Right lung (tissue), 5 donors: Measurements from ENCODE around the gene GALNT17. TPM values are rescaled to one million over a fixed set of nuclear protein-coding genes. Genes with fewer than 3 reads are reported as not detected.

Source experiments
- DNase-seq, 2 donors: peaks; one replicate each; pipeline ENCODE4 v3.0.0-alpha.2; 2013
- polyA plus RNA-seq, 5 donors: library from polyadenylated mRNA; unstranded; fragments of 120-200 nt; gene quantifications; one replicate each; pipeline versions ENCODE4 v1.2.1 to v1.2.3, GENCODE V29; 2013; ENCODE audit warnings: inconsistent platforms in 1 of 5, low replicate concordance in 1 of 5; ENCODE audit not compliant: insufficient read length in 5 of 5, insufficient read depth in 1 of 5

The GALNT17 gene
- polyA plus RNA-seq, 5 donors, result 5.9 to 22.2 (median 10.7) TPM

DNA sequence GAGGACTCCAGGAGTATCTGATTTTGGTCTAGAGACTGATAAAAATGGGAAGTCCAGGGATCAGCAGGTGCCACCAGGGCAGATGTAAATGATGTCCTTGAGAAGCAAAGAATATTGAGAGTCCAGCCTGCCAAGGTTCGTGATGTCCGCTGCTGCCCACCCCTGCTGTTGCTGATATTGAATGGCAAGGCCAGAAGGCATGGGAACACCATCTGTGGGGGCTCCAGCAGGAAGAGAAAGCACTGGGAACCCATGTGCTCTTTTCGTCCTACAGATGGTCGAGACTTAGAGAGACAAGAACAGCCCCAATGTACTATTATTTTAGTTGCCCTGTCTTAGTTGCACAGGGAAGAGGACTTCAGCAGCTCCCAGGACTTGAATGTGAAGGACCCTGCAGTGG is 363.9 kb downstream of the GALNT17 start:
- no peak for DNase-seq

DNA sequence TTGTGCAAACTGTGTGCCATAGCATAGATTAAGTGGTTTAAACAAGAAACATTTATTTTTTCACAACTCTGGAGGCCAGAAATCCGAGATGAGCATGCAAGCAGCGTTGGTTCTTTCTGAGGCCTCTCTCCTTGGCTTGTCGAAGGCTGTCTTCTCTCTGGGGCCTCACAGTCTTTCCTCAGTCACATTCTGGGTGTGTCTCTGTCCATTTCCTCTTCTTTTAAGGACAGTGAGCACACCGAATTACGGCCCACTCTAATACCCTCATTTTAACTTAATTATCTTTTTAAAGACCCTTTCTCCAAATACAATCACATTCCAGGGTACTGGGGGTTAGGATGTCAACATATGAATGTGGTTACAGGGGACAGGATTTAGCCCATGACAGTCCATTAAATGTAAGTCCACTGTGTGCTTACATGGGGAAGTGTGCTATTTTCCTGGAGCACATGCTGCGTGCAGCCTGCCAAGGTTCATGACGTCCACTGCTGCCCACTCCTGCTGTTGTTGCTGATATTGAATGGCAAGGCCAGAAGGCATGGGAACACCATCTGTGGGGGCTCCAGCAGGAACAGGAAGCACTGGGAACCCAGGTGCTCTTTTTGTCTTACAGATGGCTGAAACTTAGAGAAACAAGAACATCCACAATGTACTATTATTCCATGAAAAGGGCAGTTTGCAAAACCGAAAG is 365.5 kb downstream of the GALNT17 start:
- no peak for DNase-seq

DNA sequence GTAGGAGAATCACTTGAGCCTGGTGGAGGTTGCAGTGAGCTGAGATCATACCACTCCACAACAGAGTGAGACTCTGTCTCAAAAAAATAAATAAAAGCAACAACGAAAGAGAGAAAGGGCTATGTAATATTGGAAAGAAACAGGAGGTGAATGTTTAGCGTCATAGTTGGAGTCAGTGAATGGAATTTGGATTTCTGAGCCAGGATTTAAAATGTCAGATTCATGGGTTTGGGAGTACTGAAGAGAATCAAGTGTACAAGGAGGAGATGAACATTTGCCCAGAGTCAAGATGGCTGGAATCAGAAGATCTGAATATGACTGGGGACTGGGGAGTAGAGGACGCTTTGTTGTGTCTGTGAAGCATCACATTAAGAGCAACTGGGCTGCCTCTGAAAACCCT is 366.4 kb downstream of the GALNT17 start:
- DNase-seq, result no peak

DNA sequence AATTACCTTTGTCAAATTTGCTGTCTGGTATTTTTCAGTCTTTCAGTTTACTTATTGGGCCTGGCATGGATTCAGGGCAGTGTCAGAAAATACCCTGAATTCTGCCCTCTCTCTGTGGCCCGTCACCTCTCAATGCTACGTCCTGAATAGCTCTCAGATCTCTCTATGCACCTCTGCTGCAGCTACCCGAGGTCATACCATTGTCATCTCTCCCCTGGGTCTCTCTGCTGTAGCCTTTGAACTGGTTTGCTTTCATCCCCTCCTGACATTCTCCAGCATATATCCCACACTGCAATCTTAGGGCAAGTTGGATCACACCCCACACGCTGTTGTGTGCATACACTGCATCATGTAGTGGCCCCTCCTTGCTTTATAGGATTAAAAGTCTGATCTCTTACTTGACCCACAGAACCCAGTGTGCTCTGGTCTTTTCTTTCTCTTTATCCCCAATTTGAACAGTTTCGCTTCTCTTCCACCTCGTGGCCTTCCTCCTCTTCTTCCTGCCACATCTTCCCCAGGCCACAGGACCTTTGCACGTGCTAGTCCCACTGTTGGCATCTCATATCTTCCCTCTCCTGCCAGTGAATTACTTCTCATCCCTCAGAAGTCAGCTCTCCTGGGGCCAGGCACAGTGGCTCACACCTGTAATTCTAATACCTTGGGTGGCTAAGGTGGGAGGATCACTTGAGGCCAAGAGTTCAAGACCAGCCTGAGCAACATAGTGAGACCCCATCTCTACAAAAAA is 372.9 kb downstream of the GALNT17 start:
- DNase-seq, result no peak

DNA sequence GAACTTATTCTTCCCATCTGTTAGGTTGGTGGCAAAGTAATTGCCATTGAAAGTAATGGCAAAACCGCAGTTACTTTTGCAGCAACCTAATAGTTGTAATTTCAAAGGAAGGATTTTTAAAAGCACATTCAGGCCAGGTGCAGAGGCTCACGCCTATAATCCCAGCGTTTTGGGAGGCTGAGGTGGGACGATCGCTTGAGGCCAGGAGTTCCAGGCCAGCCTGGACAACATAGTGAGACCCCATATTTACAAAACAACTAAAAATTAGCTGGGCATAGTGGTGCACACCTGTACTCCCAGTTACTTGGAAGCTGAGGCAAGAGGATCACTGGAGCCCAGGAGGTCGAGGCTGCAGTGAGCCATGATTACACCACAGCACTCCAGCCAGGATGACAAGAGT is 374.9 kb downstream of the GALNT17 start:
- DNase-seq, result no peak

DNA sequence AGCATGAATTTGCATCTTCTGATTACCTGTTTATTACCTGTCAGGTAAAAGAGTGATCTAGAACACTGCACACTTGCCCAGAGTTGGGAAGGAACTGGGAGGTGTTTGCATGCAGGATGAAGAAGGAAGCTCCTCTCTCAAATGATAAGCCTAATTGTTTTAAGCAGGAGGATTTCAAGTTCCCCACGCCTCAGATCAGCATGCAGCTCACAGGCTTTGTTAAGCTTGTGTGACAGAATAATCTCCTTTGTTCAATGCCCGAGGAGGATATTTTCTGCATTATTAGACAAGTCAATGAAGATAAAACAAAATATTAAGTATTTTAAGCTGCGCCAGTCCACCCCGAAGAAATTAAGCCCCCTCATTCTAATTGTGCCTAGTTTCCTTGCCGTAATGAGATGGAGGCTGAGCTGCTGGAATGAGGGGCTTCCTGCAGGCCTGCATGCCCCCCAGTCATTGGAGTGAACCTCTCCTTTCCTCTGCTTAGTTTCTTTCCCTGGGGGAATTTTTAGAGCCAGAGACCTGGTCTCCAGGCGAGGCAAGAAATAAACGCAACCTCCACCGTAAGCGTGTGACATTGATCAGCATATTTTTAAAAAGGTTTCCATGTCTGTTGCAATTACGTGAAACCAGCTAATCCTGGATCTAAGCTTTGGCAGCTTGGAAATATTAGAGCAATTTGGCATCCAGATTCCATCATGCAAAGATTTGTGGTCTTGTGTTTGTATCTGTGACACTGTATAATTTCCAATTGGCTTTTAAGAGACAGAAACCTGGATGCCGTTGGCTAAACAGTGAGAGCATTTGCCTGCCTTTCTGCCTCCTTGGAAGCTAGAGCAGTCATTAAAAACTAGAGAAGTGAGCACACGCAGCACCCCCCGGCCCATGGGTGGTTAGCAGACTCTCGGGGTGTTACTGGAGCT is 376.0 kb downstream of the GALNT17 start:
- DNase-seq, result no peak

DNA sequence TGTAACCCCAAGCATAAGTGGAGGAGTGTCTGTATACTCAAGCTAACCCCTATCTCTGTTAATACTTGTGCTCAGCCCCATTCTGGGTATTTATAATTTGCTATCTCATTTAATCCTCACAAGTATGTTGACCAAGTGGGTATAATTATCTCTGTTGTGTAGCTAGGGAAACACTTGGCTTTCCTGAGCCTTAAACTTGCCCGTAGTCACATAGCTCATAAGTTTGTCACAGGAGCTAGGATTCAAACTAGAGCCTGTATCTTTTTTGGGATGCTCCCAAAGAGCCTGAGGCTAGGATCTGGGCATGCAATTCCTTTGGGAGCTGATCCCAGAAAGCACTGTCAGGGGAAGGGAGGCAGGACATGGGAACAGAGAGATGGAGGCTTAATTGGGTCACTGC is 377.4 kb downstream of the GALNT17 start:
- DNase-seq, result no peak

DNA sequence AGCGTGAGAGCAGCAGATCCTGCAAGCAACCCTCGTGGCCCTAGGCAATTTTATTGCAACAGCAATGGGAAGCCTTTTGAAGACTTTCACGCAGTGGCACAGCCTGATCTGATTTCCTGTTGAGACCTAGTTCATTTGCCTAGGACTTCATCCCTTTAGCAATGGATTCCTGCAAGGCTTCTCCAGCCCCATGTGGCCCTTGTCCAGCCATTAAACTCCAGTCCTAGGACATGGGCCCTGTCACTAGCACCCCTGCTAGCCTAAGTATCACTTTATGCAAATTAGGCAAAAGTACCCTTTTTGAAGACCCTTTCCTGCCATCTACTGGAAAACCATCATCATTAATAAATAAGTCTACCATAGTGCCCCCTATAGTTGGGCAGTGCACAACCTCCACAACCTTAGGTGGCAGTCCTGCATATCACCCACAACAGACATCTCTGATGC is 379.4 kb downstream of the GALNT17 start:
- DNase-seq, result no peak

DNA sequence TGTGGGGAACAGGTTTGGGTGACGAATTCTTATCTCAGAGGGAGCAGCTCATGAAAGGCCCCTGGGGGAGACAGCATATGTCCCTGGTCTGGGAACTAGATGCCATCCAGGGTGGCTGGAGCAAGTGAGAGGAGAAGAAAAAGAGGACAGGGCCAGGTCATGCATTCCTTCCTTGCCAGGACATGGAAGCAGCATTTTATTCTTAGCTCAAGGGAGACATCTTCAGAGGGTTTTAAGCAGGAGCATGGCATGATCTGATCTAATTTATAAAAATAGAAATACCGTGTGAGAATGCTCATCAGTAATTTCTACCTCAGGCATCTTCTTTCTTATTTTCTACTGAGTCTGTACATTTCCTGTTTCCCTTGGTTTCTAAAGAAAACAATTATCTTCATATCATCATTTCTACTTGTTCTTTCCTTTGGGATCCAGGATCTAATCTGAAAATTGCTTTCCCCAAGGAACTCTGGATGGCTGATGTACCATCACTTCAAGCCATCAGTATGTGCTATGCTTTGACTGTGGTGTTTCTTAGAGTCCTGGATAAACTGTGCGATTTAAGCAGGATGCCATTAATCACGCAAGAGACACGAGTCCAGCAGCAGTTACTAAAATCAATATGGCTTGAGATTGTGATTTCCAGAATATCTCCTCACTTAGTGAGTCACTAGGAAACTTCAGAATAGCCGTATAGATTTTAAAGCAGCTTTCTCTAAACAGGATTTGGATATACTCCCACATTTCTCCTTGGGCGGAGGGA is 386.2 kb downstream of the GALNT17 start:
- DNase-seq, result no peak

DNA sequence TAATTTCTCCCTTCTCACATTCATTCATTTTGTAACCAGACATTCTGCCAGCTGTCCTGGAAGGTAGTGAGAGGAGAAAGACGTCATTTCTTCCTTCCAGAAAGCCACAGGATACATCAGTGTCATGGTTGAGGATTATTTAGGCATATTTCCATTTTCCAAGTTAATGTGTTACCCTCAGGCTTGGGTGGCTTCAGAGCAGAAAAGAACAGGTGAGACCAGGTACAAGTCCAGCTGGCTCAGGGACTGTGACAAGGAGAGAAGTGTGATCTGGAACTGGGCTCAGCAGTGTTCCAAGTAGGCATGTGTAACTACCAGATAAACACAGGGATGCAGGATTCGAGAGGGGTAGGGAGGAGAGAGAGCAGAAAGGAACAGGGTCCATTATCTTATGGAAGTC is 386.9 kb downstream of the GALNT17 start:
- no peak for DNase-seq

DNA sequence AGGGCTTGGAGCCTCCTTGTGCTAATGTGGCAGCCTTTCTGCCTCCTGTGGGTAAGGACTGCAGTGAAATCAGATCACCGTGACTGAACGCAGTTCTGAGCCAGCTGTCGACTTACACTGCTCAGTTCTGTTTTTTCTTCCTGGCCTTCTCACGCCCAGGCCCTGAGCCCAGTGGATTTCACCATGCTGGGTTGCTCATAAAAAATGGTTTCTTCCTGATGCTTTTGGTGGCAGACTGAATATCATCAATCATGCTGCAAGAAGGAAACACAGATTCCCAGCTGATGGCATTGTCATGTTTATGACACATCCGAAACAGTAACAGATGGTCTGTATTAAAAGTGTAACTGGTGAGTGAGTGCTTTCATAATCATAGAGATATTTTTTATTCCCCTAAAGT is 389.6 kb downstream of the GALNT17 start:
- DNase-seq, result no peak

DNA sequence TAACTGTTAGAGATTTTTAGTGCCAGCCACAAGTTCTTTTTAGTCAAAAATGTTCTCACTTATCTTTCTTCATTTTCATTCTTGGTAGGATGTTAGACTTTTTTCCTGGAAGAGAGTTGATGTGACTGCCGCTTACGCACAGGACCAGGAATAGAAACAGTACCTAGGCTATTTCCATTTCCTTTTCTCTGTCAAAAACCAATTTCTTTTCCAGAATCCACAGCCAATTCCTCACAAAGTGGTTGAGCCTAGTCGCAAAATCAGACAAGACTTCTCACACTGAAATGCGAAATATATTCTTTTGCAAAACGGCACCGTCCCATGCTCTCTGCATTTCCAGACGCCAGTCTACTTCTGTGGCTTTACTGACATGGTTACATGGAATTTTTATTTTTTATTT is 394.2 kb downstream of the GALNT17 start:
- no peak for DNase-seq

DNA sequence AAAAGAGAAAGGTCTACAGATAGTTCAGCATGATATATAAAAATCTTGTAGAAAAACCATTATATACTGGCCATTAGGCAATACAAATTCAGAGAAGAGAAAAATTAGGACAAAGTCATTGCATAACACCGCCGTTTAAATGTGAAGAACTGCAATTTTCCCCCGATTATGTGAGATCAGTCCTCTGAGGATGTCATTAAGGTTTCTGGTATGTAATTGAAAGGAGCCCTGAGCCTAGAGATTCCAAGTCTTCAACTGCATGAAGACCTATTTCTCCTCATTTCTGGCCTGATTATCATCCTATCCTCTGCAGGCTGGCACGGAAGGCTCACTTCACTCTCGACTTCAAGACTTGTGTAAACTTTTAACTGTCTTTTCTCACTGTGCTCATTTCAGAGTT is 395.3 kb downstream of the GALNT17 start:
- peak; percentile 44 to 53 for DNase-seq

DNA sequence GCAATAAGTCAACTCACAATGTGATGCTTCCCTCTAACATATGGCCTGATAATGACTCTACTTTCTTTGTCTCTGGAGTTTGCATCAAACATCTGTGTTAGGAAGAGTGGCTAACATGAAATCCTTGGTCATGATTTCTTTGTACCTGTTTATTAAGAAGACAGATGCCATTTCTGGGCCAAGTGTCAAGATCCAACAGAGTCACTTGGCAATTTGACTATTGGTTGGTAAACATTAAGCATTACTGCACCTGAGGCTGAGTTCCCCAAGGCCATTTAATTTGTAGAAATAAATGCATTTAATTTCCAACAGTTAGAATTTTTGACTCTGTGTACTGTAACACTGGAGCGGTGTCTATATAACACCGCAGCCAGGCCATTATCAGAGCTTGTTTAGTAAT is 403.7 kb downstream of the GALNT17 start:
- DNase-seq, result no peak

DNA sequence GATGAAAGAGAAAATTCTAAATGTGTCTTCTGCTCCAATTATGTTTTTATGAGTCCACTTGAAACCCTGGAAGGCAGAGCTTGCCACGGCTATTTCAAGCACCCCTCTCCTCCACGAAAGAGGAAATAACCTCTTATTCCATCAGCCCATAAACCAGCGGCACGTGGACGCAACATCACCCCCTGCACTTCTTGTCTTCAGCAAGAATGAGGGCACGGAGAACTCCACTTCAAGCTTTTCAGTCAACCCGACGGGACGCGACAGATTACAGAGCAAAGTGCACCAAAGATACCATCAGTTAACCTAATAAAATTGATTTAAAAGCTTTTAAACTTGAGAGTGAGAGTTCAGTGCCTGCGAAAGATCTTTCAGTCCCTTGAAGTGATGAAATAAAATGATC is 406.3 kb downstream of the GALNT17 start:
- DNase-seq, result no peak

DNA sequence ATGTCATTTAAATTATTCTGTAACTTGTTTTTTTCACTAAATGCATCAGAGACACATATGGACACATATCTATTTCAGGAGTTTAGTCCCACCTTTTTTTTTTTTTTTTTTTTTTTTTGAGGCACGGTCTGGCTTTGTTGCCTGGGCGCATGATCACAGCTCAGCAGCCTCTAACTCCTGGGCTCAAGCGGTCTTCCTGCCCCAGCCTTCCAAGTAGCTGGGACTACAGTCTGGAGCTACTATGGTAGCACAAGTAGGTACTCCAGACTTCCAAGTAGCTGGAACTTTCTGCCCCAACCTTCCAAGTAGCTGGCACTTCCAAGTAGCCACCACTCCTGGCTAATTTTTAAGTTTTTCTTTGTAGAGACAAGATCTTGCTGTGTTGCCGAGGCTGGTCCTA is 407.7 kb downstream of the GALNT17 start:
- no peak for DNase-seq

DNA sequence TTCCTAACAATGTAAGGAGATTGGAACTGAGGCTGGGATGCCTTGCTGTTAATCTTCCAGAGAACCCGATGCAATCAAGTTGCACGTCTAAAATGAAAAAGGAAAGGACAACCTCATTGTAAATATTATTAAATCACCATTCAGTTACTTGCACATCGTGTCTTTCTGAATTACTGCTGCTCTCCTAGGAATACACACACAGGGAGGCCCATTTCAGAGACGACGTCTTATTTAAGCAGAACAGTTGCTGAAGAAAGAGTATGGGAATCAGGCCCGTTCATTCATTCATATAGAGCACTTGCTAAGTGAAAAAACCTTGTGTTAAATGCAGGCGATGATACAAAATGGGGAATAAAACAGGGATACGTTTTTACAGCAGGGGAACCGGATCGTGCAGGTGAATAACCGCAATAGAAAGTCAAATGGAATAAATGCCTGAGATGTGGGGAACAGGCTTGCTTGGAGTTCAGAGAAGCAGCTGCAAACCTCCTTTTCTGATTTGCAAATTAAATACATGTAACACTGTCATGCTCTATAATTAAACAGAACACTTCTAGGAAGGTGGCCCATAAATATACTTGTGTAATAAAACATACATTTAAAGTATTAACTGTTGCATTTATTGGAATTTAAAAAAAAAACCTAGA is 409.9 kb downstream of the GALNT17 start:
- no peak for DNase-seq

DNA sequence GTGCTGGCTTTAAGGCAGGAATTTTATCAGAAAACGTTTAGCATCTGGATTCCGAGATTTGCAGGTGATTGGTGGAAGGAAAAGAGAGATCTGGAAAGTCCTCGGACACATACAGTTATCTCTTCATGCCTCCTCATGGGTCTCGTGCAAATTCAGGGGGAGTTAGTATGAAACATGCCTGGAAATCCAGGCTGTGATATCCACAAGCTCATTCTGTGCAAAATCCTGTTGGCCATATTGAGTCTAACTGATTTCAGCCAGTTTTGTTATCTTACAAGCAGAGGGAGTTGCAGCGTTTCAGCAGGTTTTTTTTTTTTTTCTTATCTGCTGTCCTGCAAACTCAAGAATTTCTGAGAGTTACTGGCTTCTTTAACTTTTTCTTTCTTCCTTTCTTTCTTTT is 411.5 kb downstream of the GALNT17 start:
- no peak for DNase-seq

DNA sequence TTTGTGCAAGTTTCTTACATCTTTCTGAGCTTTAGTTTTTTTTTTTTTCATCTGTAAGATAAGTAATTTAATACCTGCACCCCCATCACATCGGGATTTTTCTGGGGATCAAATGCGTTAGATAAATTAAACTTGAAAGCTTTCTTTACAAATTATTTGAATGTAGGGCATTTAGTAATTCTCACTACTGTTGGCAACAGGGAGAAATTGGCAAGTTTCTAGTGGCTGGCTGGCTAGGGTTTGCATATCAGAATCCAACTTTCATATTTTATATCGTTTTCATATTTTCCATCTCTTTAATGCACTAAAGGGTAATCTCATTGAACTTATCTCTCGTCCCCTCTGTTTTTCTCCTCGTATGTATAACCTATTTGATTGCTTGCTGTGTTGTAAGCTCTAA is 412.9 kb downstream of the GALNT17 start:
- DNase-seq, result no peak

DNA sequence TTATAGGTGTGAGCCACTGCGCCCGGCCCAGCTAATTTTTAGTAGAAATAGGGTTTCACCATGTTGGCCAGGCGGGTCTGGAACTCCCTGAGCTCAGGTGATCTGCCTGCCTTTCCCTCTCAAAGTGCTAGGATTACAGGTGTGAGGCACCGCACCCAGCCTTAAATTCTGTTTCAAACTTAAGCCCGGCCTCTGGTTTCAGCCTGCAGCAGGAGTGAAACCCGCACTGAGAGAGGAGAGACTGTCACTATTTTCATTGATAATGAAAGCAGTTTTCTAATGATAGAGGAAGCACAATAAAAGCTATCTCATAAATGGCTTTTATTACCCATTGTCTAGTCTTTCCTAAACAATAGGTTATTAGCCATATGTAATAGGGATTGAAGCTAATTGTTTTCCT is 415.5 kb downstream of the GALNT17 start:
- DNase-seq, result no peak

DNA sequence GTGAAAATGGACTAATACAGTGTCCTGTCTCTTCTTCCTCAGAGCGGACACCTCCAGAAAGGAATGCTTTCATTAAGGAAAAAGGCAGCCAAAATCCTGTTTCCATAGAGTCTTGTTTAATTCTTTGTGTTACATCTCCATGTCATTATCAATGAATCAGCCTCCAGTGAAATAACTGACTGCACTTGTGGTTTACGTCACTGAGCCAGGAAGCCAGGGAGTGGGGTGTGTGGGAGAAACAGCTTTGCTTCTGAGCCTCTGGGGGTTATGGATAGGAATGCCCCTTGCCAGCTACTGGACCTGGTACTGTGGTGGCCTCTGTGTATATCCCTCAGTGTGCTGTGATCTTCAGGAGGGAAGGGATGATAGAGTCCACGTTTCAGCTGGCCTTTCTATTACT is 416.8 kb downstream of the GALNT17 start:
- DNase-seq, result no peak
